NOMO-1 treated with dmso at 0.1 percent for 144 hours (cell line): ENCODE data around the gene SCNN1B.
"Not testable (repeated sequence)": the region's sequence is repeated elsewhere in the genome, so short reads cannot be mapped to it uniquely, and the experiment has no call there.

Experiments used
- DNase-seq: peaks from one replicate; lab custom pipeline; 2025; ENCODE audit not compliant: unreplicated experiment; lab: John Stamatoyannopoulos, UW

SCNN1B gene, protein sequence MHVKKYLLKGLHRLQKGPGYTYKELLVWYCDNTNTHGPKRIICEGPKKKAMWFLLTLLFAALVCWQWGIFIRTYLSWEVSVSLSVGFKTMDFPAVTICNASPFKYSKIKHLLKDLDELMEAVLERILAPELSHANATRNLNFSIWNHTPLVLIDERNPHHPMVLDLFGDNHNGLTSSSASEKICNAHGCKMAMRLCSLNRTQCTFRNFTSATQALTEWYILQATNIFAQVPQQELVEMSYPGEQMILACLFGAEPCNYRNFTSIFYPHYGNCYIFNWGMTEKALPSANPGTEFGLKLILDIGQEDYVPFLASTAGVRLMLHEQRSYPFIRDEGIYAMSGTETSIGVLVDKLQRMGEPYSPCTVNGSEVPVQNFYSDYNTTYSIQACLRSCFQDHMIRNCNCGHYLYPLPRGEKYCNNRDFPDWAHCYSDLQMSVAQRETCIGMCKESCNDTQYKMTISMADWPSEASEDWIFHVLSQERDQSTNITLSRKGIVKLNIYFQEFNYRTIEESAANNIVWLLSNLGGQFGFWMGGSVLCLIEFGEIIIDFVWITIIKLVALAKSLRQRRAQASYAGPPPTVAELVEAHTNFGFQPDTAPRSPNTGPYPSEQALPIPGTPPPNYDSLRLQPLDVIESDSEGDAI

DNA sequence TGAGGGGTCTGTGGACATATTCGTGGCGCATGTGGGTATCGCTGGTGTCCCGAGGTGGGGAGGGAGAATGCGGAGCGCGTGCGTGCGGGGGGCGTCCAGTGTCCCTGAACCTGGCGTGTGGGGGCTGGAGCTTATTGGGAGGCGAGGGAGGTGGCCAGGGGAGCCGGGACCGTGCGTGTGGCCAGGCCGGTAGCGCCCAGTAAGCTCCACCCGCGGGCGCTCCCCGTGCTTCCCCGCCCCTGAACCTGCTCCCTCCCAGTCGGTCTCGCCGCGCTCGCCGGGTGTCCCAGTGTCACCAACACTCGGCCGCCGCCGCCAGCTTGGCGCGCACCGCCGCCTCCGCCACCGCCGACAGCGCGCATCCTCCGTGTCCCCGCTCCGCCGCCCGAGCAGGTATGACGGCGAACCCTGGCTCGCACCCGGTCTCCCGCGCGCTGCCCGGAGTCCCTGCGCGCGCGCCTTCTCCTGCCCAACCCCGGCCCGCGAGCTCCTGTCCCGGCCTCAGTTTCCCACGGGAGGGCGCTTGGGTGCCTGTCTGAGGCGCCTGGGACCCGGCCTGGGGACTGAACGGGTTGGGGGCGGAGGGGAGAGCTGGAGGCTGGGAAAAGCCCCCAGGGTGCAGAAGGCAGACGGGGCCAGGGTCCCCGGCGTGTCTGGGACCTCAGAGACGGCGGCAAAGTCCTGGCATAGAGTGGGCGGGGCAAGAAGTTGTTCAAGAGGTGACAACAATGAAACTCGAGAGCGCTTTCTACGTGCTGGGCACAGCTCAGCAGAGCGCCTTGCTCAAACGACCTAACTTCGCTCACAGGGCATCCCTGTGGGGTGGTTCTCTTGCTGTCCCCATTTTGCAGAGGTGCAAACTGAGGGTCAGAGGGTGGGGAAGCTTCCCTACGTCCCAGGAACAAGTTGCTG is at the start of gene SCNN1B:
Gene SCNN1B, plus strand, starts transcription at position 258 of the 912 bp plus-strand sequence. CDS start 46,298 bp downstream, outside the sequence.
- no peak for DNase-seq

DNA sequence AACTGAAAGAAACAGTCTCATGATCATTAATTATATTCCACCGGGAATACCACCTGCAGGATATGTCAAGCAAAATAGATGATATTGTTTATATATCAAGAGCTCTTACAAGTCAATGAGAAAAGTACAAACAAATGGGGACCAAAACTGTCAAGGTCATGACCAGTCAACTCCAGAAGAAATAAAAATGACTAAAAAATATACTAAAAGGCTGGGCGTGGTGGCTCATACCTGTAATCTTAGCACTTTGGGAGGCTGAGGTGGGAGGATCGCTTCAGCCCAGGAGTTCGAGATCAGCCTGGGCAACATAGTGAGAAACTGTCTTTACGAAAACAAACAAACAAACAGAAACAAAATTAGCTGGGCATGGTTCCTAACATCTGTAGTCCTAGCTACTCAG is 49.8 kb upstream of the SCNN1B start:
- DNase-seq = peak; percentile 12

DNA sequence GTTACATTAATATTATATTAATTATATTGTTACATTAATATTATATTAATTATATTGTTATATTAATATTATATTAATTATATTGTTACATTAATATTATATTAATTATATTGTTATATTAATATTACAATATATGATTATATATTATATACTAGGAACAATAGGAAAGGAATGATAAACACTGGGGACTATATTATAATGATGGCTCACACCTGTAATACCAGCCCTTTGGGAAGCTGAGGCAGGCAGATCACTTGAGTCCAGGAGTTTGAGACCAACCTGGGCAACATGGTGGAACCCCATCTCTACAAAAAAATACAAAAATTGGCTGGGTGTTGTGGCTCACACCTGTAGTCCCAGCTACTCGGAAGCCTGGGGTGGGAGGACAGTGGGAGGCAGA is 48.5 kb upstream of the SCNN1B start:
- DNase-seq = not testable (repeated sequence)

DNA sequence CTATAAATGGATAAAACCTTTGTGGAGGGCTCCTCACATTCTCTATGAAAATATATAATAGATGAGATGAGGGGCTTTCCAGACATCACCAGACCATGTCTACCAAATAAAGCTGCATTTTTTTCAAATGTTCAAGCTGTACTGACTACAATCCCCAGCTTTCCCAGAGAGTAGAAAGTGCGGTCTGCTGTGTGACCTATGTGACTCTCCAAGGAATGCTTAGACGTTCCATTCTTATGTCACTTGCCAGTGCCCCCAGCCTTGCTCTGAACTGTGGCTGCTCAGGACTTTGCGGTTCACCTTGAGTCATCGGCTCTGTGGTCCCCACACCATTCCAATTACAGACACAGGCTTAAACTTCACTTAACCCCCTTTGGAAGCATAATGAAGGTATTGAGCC is 47.8 kb upstream of the SCNN1B start:
- DNase-seq = no peak

DNA sequence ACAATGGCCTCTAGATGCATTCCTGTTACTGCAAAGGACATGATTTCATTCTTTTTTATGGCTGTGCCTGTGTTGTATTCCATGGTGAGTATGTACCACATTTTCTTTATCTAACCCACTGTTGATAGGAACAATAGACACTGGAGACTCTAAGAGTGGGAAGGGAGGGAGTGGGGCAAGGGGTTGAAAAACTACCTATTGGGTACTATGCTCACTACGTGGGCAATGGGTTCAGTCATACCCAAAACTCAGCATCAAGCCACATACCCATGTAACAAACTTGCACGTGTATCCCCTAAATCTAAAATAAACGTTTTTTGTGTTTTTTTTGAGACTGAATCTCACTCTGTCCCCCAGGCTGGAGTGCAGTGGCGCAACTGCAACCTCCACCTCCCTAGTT is 47.1 kb upstream of the SCNN1B start:
- DNase-seq = no peak

DNA sequence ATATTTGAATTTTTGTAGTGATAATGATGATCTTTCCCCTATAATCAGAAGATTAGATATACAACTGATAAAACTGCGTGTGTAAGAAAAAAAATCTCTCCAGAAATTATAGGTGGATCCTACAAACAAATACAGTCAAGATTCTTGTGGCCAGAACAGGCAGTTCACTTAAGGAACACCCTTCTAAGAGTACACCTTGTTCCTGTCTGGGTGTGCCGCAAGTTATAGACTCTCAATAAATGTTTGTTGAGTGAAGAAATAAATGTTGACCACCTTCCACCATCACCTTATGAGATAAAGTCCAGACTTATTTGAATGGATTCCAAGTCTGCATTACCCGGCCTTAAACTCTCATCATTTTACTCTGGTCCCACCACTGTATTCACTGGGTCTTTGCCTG is 45.7 kb upstream of the SCNN1B start:
- DNase-seq = no peak

DNA sequence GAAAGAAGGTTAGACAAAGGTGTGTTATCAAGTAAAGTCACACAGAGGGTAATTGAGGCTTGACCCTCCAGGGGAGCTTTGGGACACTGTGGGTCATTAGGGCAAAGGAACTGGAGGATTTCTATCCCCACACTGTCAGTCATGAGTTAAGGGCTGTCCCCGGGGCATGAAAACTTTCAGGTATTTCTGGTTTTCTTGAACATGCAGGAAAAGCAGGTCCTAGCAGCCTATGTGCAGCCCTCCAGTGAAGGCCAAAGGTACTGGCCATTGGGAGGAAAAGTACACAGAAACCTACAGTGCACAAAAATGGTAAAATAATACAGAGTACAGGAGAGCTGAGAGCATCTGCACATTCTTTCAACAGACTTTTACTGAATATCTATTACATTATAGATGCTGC is 44.4 kb upstream of the SCNN1B start:
- no peak for DNase-seq

DNA sequence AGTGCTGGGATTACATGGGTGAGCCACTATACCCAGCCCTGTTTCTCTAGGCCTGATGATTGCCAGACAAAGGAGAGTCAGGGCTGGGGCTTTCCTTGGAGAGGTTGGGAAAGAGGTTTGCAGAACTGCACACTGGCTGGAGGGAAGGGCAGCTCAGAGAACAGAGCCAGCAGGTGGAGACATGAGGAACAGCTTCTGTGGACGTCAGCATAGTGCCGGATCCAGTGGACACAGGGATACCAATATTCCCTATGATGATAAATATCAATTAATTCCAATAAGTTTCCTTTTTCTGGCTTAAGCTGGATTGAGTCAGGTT is 43.2 kb upstream of the SCNN1B start:
- DNase-seq = no peak

DNA sequence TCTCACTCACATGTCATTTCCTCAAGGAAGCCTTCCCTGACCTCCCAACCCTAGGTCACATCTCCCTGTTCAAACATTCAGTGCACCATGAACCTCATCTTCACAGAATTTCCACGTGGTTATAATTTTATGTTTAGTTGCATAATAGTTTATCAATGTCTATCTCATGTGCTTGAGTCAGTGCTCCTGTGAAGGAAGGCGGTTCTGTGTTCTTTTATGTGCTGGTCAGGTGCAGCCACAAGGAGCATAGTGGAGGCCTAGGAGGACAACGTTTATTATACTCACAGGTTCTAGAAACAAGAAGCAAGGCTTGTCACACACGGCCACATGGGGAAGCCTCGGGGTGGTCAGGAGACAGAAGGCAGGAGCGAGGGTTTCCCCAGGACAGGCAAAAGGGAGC is 34.5 kb upstream of the SCNN1B start:
- DNase-seq = no peak

DNA sequence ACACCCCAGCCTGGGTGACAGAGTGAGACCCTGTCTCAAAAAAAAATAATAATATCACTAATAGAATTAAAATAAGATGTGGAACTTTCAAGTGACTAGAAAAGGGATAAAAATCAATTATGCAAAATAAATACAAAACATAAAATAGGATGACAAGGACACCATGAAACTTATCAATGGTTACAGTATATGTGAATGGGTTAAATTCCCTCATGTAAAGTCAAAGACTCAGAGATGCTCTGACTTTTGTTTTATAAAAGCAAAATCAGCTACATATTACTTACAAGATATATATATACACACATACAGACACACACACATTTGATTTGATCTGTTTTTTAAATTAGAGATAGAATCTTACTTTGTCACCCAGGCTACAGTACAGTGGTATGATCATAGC is 33.5 kb upstream of the SCNN1B start:
- no peak for DNase-seq

DNA sequence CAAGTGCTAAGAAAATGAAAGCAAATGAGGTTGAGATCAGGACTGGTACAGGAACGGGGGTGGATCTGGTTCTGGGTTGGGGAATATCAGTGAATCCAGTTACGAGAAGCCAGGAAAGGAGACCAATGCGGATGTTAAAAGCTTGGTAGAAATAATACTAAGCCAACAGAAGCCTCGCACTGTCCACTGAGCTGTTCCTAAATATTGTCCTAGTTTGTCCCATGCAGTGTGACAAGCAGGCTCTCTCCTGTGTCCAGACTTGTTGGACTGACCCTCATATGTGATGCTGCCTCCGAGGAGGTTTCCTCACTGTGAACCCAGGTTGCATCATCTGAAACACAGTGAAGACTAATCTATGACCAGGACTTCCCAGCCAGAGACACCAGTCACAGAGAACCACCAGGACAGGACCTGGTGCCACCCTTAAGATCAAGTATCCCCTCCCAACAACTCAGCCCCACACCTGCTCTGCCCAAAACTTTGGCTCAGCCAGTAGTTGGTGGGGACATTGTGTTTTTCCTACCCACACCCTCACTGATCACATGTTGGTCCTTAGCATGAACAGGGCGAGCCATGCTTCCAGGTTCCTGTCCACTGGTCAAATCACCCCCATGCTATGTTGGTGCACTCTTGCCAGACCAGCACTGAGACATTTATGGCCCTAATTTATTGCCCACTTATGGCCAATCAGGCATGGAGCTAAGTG is 32.7 kb upstream of the SCNN1B start:
- no peak for DNase-seq

DNA sequence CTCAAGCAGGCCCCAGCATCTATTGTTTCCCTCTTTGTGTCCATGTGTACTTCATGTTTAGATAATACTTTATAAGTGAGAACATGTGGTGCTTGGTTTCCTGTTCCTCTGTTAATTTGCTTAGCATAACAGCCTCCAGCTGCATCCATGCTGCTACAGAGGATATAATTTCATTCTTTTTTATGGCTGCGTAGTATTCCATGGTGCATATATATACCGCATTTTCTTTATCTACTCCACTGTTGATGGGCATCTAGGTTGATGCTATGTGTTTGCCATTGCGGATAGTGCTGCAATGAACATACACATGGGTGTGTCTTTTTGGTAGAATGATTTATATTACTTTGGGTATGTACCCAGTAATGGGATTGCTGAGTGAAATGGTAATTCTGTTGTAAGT is 31.4 kb upstream of the SCNN1B start:
- no peak for DNase-seq

DNA sequence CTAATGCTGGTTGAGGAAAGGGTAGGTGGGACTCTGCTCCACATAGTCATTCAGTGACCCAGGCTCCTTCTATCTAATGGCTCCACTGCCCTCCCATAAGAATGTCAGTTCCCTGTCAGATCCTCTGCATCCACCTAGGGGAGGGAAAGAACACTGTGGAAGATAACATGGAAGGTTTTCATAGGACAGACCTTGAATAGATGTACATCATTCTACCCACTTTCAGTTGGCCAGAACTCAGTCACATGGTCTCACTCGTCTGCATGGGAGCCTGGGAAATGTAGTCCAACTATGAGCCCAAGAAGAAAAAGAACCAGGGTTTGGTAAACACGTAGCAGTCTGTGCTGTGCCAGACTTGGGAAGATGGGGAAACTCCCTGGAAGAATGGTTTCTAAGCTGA is 27.1 kb upstream of the SCNN1B start:
- no peak for DNase-seq

DNA sequence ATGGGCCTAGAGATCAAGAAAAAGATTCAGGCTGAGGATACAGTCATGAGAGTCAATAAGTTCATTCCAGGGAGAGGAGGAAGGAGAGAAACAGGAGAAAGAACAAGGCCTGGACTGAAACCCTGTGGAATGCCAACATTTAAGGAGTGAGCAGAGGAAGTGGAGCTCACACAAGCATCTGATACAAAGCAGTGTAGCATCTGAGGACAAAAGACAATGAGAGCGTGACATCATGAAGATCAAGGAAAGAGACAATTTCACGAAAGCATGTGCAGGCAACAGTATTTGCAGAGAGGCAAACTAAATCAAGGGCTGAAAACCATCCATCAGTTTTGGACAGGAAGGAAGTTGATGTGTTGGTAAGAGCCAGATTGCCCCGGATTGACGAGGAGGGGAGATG is 25.3 kb upstream of the SCNN1B start:
- no peak for DNase-seq

DNA sequence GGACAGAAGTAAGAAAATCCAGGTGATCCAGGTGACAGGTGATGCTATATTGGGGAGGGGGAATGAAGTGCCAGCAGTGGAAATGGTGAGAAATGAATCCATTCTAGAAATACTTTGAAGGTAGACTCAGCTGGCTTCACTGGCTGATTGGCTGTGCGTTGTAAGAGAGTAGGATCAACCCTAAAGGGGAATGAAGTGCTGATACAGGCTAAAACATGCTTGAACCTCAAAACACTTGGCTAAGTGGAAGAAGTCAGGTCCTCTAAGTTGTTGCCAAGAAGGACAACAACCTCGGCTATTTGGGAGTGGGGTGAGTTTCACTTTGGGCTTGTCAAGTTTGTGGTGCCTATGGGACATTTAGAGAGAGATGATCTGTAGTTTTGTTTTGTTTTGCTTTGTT is 24.1 kb upstream of the SCNN1B start:
- no peak for DNase-seq

DNA sequence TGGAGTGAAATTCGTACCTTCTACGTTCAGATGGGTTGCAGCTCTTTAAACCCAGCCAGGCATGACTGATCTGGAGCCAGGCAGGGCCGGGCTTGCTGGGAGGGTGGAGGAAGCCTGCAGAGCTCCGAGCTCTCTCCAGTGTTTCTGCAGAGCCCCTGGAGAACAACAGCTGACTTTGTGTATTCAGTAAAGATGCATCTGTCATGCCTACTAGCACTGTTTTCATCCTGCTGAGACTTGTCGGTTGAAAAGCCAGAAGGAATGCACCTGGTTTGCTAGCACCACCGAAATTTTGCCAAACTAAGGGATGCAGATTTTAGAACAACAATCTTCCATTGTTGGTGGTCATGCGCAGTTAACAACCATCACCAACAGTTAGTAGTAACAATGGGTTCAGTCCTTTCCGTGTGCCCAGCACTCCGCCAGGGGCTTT is 22.4 kb upstream of the SCNN1B start:
- no peak for DNase-seq

DNA sequence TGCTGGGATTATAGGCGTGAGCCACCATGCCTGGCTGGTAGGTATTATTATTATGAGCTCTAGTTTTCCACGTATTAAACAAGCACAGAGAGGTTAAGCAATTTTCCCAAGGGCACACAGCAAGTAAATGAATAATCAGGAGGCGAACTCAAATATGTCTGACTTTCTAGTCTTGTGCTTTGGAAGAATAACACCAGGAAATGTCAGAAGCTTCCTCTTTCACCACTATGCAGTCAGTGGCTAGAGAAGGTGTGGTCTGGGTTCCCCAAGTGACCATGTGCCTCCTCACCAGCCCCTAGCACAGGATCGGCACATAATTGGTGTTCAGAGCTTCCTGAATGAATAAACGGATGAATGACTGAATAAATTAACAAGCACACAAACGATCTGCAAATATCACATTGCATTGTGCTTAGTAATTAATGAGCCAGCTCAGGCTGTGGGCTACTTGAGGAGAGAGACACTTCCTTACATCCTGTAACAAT is 21.6 kb upstream of the SCNN1B start:
- DNase-seq = no peak

DNA sequence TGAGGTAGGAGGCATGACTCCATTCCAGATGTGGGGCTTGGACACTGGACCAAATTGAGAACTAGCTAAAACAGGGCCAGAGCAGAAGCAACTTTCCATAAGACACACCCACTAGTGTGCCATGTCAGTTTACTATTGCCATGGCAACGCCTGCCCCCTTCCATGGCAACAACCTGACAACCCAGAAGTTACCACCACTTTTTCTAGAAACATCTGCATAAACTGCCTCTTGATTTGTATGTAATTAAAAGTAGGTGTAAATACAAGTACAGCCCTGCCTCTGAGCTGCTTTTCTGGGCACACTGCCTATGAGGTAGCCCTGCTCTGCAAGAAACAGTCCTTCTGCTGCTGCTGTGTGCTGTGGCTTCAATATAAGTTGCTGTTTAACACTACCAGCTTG is 19.5 kb upstream of the SCNN1B start:
- no peak for DNase-seq

DNA sequence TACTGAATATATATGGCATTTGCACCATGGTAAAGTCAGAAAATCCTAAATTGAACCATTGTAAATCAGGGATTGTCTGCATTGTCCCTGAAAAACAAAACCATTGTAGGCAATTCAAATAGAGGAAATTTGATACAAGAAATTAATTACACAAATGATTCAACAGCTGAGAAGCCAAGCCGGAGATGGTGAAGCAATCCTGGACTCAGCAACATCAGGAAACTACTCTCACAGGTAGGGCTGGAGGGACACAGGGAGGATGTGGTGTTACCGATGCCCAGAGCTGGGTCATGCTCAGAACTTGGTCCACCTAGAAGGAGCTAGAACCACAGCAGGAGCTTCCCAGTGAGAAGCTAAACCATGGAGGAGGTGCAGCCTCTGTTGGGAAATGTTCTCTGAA is 18.5 kb upstream of the SCNN1B start:
- DNase-seq = no peak

DNA sequence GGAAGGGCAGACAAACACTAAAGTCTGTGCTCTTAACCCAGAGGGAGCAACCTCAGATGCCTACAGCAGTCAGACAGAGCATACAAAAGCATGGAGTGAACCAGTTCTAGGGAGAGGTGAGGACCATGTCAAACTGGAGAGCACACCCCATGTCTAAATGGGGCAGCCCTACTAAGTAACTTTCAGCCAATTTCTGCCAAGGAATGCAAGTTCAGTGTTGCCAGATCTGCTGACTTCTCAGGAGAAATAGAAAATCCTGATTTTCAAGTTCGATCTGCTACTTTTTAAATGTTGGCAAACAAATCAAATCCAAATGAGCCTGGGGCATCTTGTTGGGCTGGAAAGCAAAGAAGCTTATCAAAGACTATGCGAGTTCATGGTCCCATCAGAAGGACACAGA is 17.5 kb upstream of the SCNN1B start:
- DNase-seq = no peak

DNA sequence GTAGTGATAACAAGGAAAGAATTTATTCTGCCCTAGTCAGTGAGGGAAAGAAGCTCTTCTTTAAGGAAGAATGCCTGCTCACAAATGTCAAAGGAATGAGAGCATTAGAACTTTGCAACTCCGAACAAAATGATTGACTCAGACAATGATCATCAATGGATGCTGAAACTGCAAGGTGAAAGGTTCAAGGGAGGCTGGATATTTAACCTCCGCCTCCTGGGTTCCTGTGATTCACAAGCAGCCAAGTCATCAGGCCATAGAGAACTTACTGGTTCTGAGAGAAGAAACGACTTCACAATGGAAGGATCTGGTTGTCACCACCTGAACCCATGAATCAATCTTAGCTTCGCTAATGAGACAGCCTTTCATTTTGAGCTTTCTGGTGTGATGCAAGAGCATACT is 16.0 kb upstream of the SCNN1B start:
- no peak for DNase-seq
